ENCODE measurements around the gene STAT6.

Gene STAT6

DNA sequence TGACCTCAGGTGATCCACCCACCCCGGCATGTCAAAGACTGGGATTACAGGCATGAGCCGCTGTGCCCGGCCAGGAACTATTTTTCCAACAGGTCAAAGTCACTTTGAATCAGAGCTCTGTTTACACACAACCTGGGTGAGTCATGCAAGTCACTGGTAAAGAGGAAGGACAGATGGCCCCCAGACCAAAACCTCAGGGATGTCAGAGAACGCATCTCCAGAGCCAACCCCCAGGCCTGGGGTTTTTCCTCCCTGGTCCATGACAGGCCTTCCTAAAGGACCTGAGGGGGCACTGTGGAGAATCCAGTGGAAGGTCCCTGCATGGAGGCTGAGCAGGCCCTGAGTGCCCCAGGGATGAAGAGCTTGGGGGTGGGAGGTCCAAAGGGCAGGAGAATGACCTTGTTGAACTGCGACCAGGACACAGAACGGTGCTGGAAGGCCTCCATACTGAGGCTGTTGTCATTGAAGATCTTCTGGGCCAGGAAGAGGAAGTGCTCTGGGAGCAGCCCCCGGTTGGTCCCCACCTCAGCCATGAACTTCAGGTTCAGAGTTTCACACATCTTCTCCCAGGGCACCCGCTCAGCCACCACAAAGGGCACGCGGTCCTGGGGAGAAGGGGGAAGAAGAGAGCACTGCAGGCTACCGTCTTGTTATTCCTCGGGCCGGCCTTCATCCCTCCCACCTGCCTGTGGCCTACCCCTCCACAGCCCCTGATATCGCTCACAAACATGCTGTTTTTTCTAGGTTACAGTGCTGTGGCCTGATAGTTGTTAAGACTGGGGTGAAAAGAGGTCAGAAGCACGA is 9.1 kb downstream of the STAT6 start:
- peaks cover 0 to 5% (median 0%) of the 10 kb centered on the region in 5 donors for H3K4me1 ChIP-seq (ENCODE audit: control insufficient read depth in 5 of 5, insufficient read depth in 5 of 5, low read length in 5 of 5)
- H3K9ac ChIP-seq (ENCODE audit: low read length in 5 of 5) = no peak overlapping the region
- H3K27me3 ChIP-seq (ENCODE audit: control insufficient read depth in 5 of 5, insufficient read depth in 4 of 5, low read length in 5 of 5) = no peaks in the 10 kb centered on the region
- H3K27ac ChIP-seq (ENCODE audit: low read depth, low read length) = no peak overlapping the region
- no peak overlapping the region for H3K4me3 ChIP-seq (ENCODE audit: low read depth in 1 of 5, low read length in 5 of 5)
- H3K36me3 ChIP-seq (ENCODE audit: control insufficient read depth in 5 of 5, insufficient read depth in 5 of 5, low read length in 5 of 5) = peaks cover 8 to 84% (median 76%) of the 10 kb centered on the region in 5 donors
- no peaks in the 10 kb centered on the region for H3K9me3 ChIP-seq (ENCODE audit: control insufficient read depth in 5 of 5, low read length in 5 of 5)

DNA sequence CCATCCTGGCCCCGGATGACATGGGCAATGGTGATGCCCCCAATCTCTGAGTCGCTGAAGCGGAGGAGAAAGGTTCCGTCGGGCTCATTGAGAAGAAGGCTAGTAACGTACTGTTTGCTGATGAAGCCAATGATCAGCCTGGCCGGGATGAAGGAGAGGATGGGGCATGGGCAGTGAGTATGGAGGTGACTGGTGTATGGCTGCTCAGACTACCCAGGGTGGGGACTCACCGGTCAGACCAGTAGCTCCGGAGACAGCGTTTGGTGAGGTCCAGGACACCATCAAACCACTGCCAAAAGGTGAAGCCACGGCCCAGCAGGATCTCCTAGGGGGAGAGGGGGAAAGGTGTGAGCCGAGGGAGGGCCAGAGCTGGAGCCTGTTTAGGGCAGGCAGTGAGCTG is 11.4 kb downstream of the STAT6 start:
- Histone ChIP-seq H3K36me3 (ENCODE audit: control insufficient read depth in 5 of 5, insufficient read depth in 5 of 5, low read length in 5 of 5) (peaks cover 9 to 84% (median 76%) of the 10 kb centered on the region in 5 donors), H3K27me3 (ENCODE audit: control insufficient read depth in 5 of 5, insufficient read depth in 4 of 5, low read length in 5 of 5) (no peaks in the 10 kb centered on the region), H3K4me3 (ENCODE audit: low read depth in 1 of 5, low read length in 5 of 5) (no peak overlapping the region), H3K27ac (ENCODE audit: low read depth, low read length) (no peak overlapping the region), H3K9ac (ENCODE audit: low read length in 5 of 5) (peak overlapping the region in 1 of 5 donors; percentile 7), H3K4me1 (ENCODE audit: control insufficient read depth in 5 of 5, insufficient read depth in 5 of 5, low read length in 5 of 5) (peaks cover 0 to 5% (median 0%) of the 10 kb centered on the region in 5 donors), H3K9me3 (ENCODE audit: control insufficient read depth in 5 of 5, low read length in 5 of 5) (no peaks in the 10 kb centered on the region)

DNA sequence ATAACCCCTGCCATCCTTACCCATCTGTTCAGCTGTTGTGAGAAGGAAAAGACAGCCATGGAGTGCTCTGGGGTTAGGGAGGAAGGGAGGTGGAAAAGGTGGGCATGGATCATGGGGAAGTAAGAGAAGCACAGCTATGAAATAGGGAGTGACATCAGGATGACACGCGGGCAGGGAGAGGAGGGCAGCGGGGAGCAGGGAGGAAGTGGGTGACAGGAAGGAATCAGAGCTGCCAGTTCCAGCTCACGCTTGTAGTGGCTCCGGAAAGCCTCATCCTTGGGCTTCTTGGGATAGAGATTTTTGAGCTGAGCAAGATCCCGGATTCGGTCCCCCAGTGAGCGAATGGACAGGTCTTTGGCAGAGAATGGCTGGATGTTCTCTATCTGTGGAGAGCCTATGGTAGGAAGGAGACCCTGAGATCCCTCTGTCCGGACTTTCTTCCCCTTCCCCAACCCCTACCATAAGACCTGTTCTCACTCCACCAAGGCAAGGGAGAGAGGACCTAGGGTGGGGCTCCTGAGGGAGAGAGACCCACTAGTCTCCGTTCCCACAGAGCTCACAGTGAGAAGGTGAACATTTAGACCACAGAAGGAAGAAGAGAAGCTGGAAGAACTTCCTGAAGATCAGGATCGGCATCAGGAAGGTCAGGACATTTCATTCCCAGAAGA is 12.0 kb downstream of the STAT6 start:
- H3K27ac ChIP-seq (ENCODE audit: low read depth, low read length) = no peak overlapping the region
- H3K27me3 ChIP-seq (ENCODE audit: control insufficient read depth in 5 of 5, insufficient read depth in 4 of 5, low read length in 5 of 5) = no peaks in the 10 kb centered on the region
- H3K4me3 ChIP-seq (ENCODE audit: low read depth in 1 of 5, low read length in 5 of 5) = no peak overlapping the region
- peaks cover 0 to 11% (median 4%) of the 10 kb centered on the region in 5 donors for H3K4me1 ChIP-seq (ENCODE audit: control insufficient read depth in 5 of 5, insufficient read depth in 5 of 5, low read length in 5 of 5)
- peak overlapping the region in 1 of 5 donors; percentile 7 for H3K9ac ChIP-seq (ENCODE audit: low read length in 5 of 5)
- no peaks in the 10 kb centered on the region for H3K9me3 ChIP-seq (ENCODE audit: control insufficient read depth in 5 of 5, low read length in 5 of 5)
- peaks cover 9 to 84% (median 76%) of the 10 kb centered on the region in 5 donors for H3K36me3 ChIP-seq (ENCODE audit: control insufficient read depth in 5 of 5, insufficient read depth in 5 of 5, low read length in 5 of 5)

DNA sequence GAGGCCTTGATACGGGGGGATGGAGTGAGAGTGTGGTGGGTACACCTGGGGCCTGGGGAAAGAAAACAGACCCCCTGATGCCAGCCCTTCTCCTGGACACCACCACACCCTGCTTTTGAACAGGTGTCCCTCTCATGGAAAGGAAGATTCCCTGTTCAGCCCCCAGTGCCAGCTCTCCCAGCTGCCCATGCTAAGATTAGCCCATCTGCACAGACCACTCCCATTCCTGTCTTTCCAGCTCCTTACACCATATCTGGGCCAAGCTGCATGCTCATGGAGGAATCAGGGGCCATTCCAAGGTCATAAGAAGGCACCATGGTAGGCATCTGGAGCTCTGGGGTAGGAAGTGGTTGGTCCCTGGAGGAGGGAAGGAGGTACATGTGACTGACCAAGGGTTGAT is 12.6 kb downstream of the STAT6 start:
- H3K27me3 ChIP-seq (ENCODE audit: control insufficient read depth in 5 of 5, insufficient read depth in 4 of 5, low read length in 5 of 5) = no peaks in the 10 kb centered on the region
- H3K4me1 ChIP-seq (ENCODE audit: control insufficient read depth in 5 of 5, insufficient read depth in 5 of 5, low read length in 5 of 5) = peaks cover 0 to 15% (median 7%) of the 10 kb centered on the region in 5 donors
- H3K4me3 ChIP-seq (ENCODE audit: low read depth in 1 of 5, low read length in 5 of 5) = no peak overlapping the region
- H3K27ac ChIP-seq (ENCODE audit: low read depth, low read length) = no peak overlapping the region
- H3K9ac ChIP-seq (ENCODE audit: low read length in 5 of 5) = no peak overlapping the region
- H3K36me3 ChIP-seq (ENCODE audit: control insufficient read depth in 5 of 5, insufficient read depth in 5 of 5, low read length in 5 of 5) = peaks cover 9 to 81% (median 75%) of the 10 kb centered on the region in 5 donors
- no peaks in the 10 kb centered on the region for H3K9me3 ChIP-seq (ENCODE audit: control insufficient read depth in 5 of 5, low read length in 5 of 5)

DNA sequence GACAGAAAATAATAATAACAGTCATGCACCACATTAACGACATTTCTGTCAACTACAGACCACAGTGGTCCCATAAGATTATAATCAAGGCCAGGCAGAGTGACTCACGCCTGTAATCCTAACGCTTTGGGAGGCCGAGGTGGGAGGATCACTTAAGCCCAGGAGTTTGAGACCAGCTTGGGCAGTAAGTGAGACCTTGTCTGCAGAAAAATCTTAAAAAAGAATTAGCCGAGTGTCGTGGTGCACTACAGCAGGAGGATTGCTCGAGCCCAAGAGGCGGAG is 13.7 kb downstream of the STAT6 start:
- peaks cover 0 to 25% (median 11%) of the 10 kb centered on the region in 5 donors for H3K4me1 ChIP-seq (ENCODE audit: control insufficient read depth in 5 of 5, insufficient read depth in 5 of 5, low read length in 5 of 5)

DNA sequence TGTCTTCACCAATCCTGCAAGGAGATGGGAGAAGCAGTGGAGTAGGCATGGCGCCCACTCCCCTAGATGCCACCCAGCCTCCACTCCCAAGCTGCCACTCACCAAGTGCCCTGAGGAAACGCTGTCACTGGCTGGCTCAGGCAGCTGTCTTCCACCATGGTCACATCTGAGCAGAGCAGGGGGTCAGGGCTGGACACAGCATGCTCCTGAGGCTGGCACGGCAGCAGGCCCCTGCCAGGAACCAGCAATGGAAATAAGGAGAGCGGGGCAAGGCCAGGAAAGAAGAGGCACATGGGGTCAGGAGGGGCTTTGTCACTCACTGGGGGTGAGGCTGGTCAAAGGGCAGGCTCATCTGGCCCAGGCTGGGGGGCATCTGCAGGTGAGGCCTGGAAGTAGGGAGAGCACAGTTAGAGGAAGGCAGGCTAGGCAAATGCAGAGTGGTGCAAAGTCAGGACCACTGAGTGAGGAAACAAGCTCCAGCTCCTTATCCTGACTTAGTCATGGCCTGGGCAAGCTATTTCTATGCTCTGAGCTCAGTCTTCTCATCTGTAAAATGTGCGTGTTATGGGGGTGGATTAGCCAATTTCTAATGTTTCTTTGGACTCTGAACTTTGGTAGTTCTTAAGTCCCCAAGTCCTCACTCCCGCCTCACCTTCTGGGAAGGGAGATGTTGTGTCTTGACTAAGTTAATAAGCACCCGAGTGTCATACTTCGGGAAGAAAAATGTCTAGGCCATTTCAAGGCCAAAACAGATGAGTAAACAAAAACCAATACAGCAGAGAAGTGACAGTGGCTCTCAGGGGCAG is 14.2 kb downstream of the STAT6 start:
- no peak overlapping the region for H3K27ac ChIP-seq (ENCODE audit: low read depth, low read length)
- peaks cover 0 to 29% (median 11%) of the 10 kb centered on the region in 5 donors for H3K4me1 ChIP-seq (ENCODE audit: control insufficient read depth in 5 of 5, insufficient read depth in 5 of 5, low read length in 5 of 5)
- no peak overlapping the region for H3K4me3 ChIP-seq (ENCODE audit: low read depth in 1 of 5, low read length in 5 of 5)
- H3K36me3 ChIP-seq (ENCODE audit: control insufficient read depth in 5 of 5, insufficient read depth in 5 of 5, low read length in 5 of 5) = peaks cover 9 to 89% (median 82%) of the 10 kb centered on the region in 5 donors
- no peaks in the 10 kb centered on the region for H3K9me3 ChIP-seq (ENCODE audit: control insufficient read depth in 5 of 5, low read length in 5 of 5)
- H3K27me3 ChIP-seq (ENCODE audit: control insufficient read depth in 5 of 5, insufficient read depth in 4 of 5, low read length in 5 of 5) = no peaks in the 10 kb centered on the region
- H3K9ac ChIP-seq (ENCODE audit: low read length in 5 of 5) = no peak overlapping the region

More for the DNA sequence above, 13.7 kb downstream of the STAT6 start:
- Histone ChIP-seq H3K9me3 (ENCODE audit: control insufficient read depth in 5 of 5, low read length in 5 of 5) (no peaks in the 10 kb centered on the region), H3K4me3 (ENCODE audit: low read depth in 1 of 5, low read length in 5 of 5) (no peak overlapping the region), H3K9ac (ENCODE audit: low read length in 5 of 5) (no peak overlapping the region), H3K27me3 (ENCODE audit: control insufficient read depth in 5 of 5, insufficient read depth in 4 of 5, low read length in 5 of 5) (no peaks in the 10 kb centered on the region), H3K36me3 (ENCODE audit: control insufficient read depth in 5 of 5, insufficient read depth in 5 of 5, low read length in 5 of 5) (peaks cover 9 to 89% (median 82%) of the 10 kb centered on the region in 5 donors), H3K27ac (ENCODE audit: low read depth, low read length) (no peak overlapping the region)

DNA sequence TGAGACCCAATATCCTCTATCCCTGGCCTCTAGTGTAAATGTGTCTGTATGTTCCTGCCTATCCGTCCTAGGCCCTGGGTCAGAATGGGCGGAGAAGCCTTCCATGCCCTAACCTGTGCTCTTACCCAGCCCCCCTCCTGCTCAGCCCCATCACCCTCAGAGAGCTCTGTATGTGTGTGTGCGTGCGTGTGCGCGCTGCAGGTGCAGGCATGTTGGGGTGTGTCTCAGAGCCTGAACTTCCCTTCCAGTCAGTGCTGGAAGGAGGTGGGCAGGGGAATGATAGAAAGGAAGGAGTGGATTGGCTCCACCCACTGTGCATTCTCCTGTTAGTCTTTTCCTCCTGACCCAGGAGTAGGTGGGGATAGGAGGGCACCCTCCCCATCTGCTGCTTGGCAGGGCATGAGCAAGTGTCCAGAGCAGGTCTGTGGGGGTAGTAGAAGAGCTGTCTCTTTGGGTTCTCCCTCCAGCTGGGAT is 15.0 kb downstream of the STAT6 start:
- H3K36me3 ChIP-seq (ENCODE audit: control insufficient read depth in 5 of 5, insufficient read depth in 5 of 5, low read length in 5 of 5) = peaks cover 9 to 91% (median 86%) of the 10 kb centered on the region in 5 donors
- peaks cover 0 to 32% (median 14%) of the 10 kb centered on the region in 5 donors for H3K4me1 ChIP-seq (ENCODE audit: control insufficient read depth in 5 of 5, insufficient read depth in 5 of 5, low read length in 5 of 5)
- H3K9me3 ChIP-seq (ENCODE audit: control insufficient read depth in 5 of 5, low read length in 5 of 5) = no peaks in the 10 kb centered on the region
- H3K27ac ChIP-seq (ENCODE audit: low read depth, low read length) = no peak overlapping the region
- H3K27me3 ChIP-seq (ENCODE audit: control insufficient read depth in 5 of 5, insufficient read depth in 4 of 5, low read length in 5 of 5) = no peaks in the 10 kb centered on the region
- H3K9ac ChIP-seq (ENCODE audit: low read length in 5 of 5) = no peak overlapping the region
- no peak overlapping the region for H3K4me3 ChIP-seq (ENCODE audit: low read depth in 1 of 5, low read length in 5 of 5)

DNA sequence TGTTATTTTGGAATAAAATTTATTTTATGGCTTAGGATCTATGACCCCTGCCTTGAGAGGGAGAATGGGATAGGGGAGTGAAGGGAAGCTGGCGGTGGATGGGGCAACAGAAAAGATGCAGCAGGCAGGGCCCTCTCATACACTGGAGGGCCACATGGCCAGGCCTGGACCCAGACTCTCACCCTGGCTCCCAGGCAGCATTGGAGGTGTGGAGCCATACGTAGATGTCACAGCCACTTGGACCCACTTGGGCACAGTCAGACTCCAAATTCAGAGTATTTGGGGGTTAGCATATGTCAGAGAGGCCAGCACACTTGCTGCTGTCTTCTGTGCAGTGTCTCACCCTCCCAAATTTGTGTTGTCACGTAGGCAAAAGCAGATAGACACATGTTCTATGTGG is 15.7 kb downstream of the STAT6 start:
- Histone ChIP-seq H3K4me1 (ENCODE audit: control insufficient read depth in 5 of 5, insufficient read depth in 5 of 5, low read length in 5 of 5) (peaks cover 4 to 39% (median 21%) of the 10 kb centered on the region in 5 donors), H3K27me3 (ENCODE audit: control insufficient read depth in 5 of 5, insufficient read depth in 4 of 5, low read length in 5 of 5) (no peaks in the 10 kb centered on the region), H3K27ac (ENCODE audit: low read depth, low read length) (no peak overlapping the region), H3K9ac (ENCODE audit: low read length in 5 of 5) (no peak overlapping the region), H3K9me3 (ENCODE audit: control insufficient read depth in 5 of 5, low read length in 5 of 5) (no peaks in the 10 kb centered on the region), H3K36me3 (ENCODE audit: control insufficient read depth in 5 of 5, insufficient read depth in 5 of 5, low read length in 5 of 5) (peaks cover 9 to 92% (median 89%) of the 10 kb centered on the region in 5 donors), H3K4me3 (ENCODE audit: low read depth in 1 of 5, low read length in 5 of 5) (no peak overlapping the region)

DNA sequence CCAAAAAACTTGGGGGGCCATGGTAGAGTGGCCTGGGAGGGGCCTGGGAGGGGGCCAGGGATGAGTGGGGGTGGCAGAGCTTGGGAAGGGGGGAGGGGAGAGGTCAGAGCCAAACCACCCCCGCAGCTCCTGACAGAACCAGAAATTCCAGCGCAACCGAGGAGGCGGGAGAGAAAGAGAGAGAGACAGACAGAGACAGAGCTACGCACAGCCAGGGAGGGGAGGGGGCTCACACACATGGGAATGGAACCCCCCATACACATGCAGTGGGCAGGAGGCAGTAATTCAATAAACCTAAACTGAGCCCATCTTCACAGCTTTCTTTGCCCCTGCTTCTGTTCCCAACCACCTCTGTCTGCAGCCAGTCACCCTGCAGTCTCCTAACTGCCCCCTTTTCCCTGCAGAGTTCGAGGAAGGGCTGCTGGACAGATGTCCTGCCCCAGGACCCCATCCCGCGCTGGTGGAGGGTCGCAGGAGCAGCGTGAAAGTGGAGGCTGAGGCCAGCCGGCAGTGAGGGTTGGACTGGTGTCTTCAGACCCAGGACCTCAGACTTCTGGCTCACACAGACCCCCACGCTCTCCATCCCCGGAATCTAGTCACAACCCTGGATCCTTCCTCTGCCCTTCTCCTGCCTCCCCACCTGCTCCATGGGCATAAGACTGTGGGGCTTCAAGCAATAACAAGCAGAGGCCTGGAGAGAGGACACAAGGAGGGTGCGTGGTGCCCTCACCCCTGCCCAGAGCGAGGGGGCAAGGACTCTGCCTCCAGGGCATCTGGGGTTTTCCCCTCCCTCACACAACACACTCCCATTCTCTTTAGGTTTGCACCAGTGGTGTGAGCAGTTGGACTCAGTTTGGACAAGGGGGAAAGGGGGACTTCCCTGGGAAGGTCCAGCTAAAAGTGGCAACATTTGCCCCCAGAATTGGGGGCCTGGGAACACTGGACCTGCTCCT is 16.7 kb downstream of the STAT6 start:
- Histone ChIP-seq H3K9me3 (ENCODE audit: control insufficient read depth in 5 of 5, low read length in 5 of 5) (no peaks in the 10 kb centered on the region), H3K4me3 (ENCODE audit: low read depth in 1 of 5, low read length in 5 of 5) (no peak overlapping the region), H3K4me1 (ENCODE audit: control insufficient read depth in 5 of 5, insufficient read depth in 5 of 5, low read length in 5 of 5) (peaks cover 5 to 47% (median 29%) of the 10 kb centered on the region in 5 donors), H3K36me3 (ENCODE audit: control insufficient read depth in 5 of 5, insufficient read depth in 5 of 5, low read length in 5 of 5) (peaks cover 9 to 84% (median 80%) of the 10 kb centered on the region in 5 donors), H3K27me3 (ENCODE audit: control insufficient read depth in 5 of 5, insufficient read depth in 4 of 5, low read length in 5 of 5) (no peaks in the 10 kb centered on the region), H3K27ac (ENCODE audit: low read depth, low read length) (peak overlapping the region; percentile 44), H3K9ac (ENCODE audit: low read length in 5 of 5) (peak overlapping the region in 1 of 5 donors; percentile 37)
